HG02938 (cell line): ENCODE results near the gene CALHM5.
"Not testable (repeated sequence)": the region's sequence is repeated elsewhere in the genome, so short reads cannot be mapped to it uniquely, and the experiment has no call there.

Experiments used
- ATAC-seq: cut with Tn5 transposase; IDR thresholded peaks from one replicate; pipeline ENCODE4 v1.9.1; 2021; ENCODE audit warnings: mild to moderate bottlenecking, moderate library complexity; ENCODE audit not compliant: unreplicated experiment

CALHM5 gene, protein sequence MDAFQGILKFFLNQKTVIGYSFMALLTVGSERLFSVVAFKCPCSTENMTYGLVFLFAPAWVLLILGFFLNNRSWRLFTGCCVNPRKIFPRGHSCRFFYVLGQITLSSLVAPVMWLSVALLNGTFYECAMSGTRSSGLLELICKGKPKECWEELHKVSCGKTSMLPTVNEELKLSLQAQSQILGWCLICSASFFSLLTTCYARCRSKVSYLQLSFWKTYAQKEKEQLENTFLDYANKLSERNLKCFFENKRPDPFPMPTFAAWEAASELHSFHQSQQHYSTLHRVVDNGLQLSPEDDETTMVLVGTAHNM

DNA sequence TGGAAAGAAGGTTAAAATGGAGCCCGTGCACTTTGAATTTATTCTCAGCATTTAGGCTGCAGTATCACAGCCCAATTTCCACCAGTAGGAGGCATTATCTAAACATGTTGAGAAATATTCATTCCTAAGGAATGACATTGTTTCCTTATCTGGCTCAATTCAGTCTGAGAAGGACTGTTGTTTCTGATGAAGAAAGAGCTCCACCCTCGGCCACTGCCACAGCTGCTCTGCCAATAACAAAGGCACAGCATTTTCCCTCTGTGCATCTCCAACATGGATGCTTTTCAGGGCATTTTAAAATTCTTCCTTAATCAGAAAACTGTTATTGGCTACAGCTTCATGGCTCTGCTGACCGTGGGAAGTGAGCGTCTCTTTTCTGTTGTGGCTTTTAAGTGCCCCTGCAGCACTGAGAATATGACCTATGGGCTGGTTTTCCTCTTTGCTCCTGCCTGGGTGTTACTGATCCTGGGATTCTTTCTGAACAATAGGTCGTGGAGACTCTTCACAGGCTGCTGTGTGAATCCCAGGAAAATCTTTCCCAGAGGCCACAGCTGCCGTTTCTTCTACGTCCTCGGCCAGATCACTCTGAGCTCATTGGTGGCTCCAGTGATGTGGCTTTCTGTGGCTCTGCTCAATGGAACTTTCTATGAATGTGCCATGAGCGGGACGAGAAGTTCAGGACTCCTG lies at the start of gene CALHM5:
Gene CALHM5, plus strand, starts transcription at position 216 of the 687 bp plus-strand sequence. Its CDS starts 58 bp downstream, at position 274.
- ATAC-seq = no peak

DNA sequence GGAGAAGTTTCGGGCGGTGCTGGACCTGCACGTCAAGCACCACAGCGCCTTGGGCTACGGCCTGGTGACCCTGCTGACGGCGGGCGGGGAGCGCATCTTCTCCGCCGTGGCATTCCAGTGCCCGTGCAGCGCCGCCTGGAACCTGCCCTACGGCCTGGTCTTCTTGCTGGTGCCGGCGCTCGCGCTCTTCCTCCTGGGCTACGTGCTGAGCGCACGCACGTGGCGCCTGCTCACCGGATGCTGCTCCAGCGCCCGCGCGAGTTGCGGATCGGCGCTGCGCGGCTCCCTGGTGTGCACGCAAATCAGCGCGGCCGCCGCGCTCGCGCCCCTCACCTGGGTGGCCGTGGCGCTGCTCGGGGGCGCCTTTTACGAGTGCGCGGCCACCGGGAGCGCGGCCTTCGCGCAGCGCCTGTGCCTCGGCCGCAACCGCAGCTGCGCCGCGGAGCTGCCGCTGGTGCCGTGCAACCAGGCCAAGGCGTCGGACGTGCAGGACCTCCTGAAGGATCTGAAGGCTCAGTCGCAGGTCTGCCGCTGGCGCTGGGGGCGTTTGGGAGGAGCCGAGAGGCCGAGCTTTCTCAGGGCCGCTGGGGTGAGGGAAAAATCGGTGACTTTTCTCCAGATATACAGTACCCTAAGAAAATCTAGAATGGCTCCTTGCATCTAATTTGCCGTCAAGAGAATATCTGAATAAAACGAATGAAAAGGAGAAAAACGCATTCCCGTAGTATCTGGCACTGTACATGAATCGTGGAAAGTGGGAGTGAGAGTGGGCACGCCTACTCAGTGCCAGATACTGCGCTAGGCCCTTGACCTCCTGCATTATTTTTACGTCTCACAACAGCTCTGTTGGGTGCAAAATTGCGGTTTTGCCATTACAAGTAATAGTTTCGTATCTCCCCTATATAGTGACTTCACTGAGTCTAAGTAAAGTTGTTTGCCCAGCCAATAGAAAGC lies 49.2 kb upstream of the CALHM5 start:
- peak; percentile 63 for ATAC-seq

DNA sequence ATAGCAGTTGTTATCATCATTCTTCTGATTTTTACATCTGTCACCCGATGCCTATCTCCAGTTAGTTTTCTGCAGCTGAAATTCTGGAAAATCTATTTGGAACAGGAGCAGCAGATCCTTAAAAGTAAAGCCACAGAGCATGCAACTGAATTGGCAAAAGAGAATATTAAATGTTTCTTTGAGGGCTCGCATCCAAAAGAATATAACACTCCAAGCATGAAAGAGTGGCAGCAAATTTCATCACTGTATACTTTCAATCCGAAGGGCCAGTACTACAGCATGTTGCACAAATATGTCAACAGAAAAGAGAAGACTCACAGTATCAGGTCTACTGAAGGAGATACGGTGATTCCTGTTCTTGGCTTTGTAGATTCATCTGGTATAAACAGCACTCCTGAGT lies 48.1 kb upstream of the CALHM5 start:
- ATAC-seq = no peak

DNA sequence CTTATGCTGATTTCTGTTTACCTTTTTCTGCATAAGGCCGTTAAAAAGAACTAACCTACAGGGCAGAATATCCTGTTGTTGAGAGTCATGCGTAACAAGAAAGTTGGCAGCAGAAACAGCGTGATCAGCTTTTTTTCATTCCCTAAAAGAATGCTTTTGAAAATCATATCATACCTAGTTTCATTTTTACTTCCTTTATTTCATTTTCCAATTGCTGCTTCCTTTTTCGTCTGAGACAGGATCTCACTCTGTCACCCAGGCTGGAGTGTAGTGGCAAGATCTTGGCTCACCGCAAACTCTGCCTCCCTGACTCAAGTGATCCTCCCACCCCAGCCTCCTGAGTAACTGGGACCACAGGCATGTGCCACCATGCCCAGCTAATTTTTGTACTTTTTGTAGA lies 46.2 kb upstream of the CALHM5 start:
- no peak for ATAC-seq

DNA sequence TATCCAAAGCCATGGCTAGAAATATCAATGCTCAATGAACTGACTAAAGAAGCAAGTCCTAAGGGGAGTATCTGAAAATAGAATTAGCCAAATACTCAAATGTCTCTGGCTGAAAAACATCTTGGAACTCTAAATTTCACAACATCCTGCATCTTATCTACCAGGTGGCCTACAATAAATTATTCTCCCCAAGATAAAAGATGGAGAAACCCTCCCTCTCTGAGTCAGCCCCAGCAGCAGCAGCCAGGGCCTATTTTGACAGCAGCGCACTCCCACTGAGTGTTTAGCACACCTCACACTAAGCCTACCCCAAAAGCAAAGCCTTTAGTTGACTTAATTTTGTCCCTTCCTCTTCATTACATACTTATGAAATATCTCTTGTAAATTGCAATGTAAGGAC lies 44.3 kb upstream of the CALHM5 start:
- ATAC-seq = no peak

DNA sequence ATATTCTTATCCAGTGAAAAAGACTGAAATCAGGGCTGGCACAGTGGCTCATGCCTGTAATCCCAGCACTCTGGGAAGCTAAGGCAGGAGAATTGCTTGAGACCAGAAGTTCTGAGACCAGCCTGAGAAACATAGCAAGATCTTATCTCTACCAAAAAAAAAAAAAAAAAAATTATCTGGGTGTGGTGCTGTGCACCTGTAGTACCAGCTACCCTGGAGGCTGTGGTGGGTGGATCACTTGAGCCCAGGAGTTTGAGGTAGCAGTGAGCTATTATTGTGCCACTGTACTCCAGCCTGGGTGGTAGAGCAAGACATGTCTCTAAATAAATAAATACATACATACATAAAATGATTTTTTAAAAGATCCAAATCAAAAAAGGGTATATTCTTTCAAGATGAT lies 43.9 kb upstream of the CALHM5 start:
- no peak for ATAC-seq

DNA sequence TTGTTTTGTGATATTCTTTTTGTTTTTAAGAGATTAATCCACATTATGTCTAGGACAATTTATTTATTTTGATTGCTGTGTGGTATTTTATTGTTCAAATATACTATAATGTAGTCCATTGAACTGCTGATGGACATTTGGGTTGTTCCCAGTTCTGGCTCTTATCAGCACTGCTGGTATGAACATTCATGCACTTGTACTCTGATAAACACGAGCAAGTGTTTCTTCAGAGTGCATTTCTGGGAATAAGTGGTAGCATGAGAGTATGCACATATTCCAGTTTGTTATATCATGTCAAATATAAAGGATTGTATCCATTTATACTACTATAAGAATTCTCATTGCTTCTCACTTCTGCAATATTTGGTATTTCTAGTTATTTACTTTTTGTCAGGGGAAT lies 43.1 kb upstream of the CALHM5 start:
- ATAC-seq = no peak

DNA sequence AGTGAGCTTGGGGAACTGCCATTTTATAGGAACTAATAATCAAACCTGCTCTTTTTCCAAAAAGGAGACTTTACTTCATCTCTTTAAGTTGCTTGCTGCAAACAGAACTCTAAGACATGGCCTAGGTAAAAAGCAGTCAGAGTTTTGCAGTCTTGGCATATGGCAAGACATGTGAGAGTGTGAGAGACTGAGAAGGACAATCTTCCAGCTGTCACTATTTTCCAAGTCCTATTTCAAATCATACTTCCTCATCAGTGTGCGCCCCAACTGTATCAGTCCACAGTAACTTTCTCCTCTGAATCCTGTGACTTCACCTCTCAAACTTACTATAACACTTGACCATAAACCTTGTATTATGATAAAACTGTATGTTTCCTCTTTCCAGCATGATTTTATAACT lies 39.9 kb upstream of the CALHM5 start:
- ATAC-seq = no peak

DNA sequence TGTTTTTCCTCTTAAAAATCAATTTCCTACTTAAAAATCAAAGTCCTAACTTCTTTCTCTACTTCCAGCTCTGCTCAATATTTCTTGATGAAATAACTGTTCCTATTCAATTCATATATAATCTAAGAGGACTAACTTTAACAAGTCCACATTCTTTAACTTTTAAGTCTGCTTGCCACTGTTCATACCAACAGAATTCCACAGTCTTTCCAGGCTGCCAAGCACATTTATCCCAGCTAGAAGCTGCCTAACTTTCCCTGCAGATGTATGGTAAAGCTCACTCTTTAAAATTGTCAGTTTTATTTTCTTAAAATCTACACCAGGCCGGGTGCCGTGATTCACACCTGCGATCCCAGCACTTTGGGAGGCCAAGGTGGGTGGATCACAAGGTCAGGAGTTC lies 38.7 kb upstream of the CALHM5 start:
- ATAC-seq = no peak

DNA sequence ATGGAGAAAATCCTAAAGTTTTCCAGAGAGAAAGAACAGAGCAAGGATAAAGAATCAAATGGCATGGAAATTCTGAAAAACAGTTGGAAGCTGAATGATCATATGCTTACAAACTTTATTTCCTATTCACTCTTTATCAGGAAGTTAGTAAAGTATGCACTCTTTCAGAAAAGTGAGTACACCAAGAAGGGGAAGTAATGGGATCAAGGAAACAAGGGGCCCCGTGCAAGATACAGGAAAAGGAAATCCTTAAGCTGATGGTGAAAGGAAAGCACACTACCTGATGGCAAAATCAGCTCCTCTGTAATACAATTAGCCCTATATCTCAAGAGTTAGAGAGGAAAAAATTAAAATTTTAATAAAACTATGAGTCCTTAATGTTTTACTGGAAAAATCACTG lies 36.3 kb upstream of the CALHM5 start:
- no peak for ATAC-seq

DNA sequence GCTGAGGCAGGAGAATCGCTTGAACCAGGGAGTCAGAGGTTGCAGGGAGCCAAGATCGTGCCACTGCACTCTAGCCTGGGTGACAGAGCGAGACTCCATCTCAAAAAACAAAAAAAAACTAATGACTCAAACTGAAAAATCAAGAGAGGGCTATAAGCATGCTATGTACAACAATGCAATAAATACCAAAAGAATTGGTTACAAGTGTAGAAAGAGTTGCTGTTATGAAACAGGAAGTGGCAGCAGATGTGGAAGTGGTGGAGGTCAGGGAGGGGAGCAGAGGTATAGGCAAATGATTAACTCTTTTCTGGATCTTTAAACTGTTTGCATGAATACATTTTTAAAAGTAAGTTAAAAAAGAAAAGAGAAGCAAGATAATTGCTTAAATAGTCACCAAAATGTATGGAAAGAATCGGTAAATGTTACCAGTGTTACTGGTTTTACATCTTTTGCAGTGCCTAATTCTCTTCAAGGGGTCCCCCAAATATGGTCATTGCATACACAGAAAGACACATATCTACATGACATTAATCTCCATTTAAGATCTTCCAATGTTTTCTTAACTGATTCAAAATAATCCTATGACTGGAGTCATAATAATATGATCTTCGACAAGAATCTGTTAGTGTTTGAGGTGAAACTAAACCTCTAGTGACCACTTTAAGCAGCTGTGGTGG lies 35.3 kb upstream of the CALHM5 start:
- peak; percentile 100 for ATAC-seq

DNA sequence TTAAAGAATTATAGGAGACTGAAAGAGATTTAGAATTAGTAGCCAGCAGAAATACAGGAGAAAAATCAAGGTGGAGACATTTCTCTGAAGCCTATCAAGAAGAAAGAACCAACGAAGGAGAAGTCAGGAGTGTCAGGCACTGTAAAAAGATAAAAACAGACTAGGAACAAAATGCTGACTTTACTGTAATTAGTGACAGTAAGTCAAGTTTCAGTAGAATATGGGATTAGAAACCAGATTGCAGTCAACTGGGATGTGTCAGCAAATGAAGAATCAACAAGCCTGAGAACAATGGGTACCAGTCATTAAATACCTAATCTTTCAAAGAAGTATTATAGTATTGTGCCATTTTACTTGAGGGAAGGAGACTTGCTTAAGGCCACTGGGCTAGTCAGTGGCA lies 28.7 kb upstream of the CALHM5 start:
- ATAC-seq = no peak

DNA sequence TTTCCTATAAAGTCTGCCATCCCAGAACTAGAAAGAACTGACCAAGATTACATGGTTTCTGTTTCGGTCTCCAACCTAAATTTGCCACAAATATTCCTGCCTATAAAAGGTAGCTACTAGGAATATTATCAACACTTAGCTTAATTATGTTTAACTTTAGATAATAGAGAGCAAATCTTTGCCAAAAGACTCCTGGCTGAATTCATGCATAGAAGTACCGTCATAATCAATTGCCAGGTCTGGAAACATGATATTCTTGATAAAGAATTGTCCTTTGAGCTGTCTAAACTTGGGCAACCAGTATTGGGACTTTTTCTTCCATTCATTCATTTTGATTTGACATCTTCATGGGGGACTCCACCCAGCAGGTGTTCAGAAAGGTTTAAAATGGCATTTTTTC lies 27.8 kb upstream of the CALHM5 start:
- ATAC-seq = no peak

DNA sequence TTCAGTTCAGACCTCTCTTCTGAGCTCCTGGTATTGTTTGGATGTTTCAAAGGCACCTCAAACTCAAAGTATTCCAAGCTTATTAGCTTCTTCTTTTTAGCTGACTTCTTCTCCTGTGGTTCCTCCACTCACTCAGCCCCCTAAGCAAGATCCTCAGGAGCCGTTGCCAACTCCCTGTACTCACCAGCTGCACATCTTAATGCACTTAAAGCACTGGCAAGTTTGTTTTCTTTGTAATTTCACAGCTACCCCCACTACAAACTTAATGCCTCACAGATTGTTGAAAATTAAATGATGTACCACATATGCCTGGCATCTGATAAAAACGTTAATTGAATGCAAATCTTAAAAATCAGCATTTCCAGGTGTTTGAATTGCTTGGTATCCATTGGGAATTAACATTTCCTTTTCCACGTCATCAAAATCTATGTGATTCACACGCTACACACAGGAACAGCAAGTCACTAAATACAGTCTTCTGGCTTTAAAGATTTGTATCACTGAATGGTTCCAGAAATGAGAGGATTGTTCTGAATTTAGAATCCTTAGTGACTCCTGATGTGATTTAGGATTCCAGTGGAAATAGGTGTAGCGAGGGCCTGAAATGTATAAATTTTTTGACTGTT lies 25.8 kb upstream of the CALHM5 start:
- no peak for ATAC-seq

DNA sequence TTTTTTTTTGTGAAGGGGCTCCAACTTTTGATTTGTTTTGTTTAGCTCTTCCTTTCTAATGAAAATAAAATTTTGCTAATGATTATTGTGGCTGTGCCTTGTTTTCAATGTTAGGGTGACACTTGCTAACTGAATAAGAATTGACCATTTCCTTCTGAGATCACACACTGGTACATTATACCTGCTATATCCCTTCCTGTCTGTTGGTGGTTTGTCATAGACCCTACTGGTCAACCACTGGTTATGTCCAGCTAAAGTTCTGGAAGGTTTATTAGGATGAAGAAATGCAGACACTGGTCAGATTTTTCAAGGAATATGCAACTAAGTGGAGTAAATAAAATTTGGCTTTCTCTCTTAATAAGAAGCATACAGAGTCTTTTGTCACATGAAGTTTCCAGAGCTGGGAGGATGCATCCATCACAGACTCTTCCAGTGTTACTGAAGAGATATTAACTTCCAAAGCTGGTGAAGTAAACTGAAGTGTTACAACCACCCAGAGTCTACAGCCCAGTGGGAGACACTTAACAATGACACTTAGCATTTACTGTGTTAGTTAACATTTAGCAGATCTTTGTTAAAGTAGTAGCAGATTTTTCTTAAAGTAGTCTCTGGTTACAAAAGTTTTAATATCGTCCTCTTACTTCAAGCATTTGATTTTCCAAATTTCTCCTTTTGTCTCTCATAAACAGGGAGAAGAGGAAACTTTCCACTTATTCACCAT lies 19.7 kb upstream of the CALHM5 start:
- no peak for ATAC-seq

DNA sequence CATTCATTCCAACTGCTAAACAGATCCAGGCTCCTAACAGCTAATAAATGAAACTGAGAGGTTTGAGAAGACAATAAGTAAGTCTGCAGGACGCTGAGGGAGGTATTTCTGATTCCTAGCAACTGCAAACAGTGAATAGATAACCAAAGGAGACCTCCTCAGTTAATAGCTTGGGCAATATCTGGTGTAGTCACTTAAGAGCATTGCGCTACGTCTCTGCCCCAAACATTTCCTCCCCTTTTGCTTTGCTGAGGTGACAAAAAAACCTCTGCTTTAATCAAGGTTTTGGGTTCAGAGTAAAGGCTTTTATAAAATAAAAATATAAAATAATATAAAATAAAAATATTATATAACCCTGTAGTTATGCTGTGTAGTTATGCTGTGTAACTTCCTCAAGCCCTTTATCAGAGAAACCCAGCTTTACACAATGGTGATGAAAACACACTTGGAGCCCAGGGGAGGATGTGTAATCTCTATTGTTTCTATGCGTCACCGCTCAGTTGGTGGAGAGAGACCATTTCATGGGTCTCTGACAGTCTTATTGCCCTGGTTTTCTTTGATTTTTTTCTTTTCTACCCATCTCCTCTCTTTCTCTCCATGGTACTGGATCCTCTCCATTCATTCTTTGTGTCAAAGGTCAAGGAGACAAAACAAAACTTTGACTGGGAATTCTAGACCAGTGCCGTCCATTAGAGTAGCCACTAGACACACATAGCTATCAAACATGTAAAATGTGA lies 18.9 kb upstream of the CALHM5 start:
- ATAC-seq = no peak

DNA sequence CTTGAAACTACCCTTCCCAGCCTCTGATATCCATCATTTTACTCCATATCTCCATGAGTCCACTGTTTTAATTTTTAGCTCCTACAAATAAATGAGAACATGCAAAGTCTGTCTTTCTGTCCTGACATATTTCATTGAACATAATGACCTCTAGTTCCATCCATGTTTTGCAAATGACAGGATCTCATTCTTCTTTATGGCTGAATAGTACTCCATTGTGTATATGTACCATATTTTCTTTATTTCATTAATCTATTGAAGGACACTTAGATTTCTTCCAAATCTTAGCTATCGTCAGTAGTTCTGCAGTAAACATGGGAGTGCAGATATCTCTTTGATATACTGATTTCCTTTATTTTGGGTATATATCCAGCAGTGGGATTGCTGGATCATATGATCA lies 16.3 kb upstream of the CALHM5 start:
- not testable (repeated sequence) for ATAC-seq

DNA sequence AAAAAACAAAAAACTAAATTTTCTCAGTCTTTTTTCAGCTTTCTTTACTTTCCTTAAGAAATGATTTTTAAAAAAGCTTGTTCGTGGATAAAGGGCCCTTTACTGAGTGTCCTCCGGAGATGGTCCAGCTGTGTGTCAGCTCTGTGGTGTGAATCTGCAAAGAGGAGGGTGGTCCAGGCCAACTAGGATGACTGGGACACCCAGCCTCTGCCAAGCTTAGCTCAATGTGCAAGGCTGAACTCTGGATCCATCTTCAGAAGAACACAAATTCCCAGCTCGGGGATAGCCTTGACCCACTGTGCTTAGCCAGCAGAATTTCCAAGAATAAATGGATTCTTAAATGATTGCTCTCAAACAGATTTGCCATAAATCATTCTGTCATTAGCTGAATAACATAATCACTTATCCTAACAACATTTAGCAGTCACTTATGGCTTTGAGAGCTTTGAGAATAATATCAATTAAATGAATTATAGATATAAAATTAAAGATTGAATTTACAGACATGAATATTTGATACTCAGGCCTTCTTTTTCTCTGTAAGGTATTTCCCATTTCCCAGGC lies 14.2 kb upstream of the CALHM5 start:
- ATAC-seq = no peak

DNA sequence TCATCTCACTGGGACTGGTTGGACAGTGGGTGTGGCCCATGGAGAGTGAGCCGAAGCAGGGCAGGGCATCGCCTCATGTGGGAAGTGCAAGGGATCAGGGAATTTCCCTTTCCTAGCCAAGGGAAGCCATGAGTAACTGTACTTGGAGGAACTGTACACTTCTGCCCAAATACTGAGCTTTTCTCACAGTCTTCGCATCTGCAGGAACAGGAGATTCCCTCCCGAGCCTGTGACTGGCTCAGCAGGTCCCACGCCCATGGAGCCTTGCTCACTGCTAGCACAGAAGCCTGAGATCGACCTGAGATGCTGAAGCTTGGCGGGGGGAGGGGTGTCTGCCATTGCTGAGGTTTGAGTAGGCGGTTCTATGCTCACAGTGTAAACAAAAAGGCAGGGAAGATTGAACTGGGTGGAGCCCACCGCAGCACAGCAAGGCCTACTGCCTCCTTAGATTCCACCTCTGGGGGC lies 10.4 kb upstream of the CALHM5 start:
- no peak for ATAC-seq
